GM18511 (cell line): ENCODE measurements around the gene NBPF3.
"Not testable (repeated sequence)": the region's sequence is repeated elsewhere in the genome, so short reads cannot be mapped to it uniquely, and the experiment has no call there.

Experiments
- ATAC-seq: cut with Tn5 transposase; IDR thresholded peaks from one replicate; pipeline ENCODE4 v1.9.1; 2021; ENCODE audit warnings: mild to moderate bottlenecking, moderate library complexity; ENCODE audit not compliant: unreplicated experiment

The NBPF3 gene

GRCh38 chr1:21437341-21437640, 2.6 kb upstream of the NBPF3 start:
- ATAC-seq: no peak

GRCh38 chr1:21438646-21439312, 1.2 kb upstream of the NBPF3 start:
- not testable (repeated sequence) for ATAC-seq

- ATAC-seq: no peak
These were observed 604 bp upstream of the NBPF3 start for GRCh38 chr1:21439345-21439720.

- not testable (repeated sequence) for ATAC-seq
These were observed 741 bp downstream of the NBPF3 start for GRCh38 chr1:21440630-21441125.

GRCh38 chr1:21446647-21447046, 6.7 kb downstream of the NBPF3 start:
- not testable (repeated sequence) for ATAC-seq

GRCh38 chr1:21447311-21447710, 7.4 kb downstream of the NBPF3 start:
- ATAC-seq: no peak

- no peak for ATAC-seq
These were observed 10.0 kb downstream of the NBPF3 start for GRCh38 chr1:21449906-21450305.

- ATAC-seq: no peak
These were observed 11.3 kb downstream of the NBPF3 start for GRCh38 chr1:21451212-21451611.

GRCh38 chr1:21451981-21452411, 12.1 kb downstream of the NBPF3 start:
- no peak for ATAC-seq

- ATAC-seq: not testable (repeated sequence)
These were observed 14.2 kb downstream of the NBPF3 start for GRCh38 chr1:21453964-21454614.

- not testable (repeated sequence) for ATAC-seq
These were observed 15.0 kb downstream of the NBPF3 start for GRCh38 chr1:21454904-21455303.

GRCh38 chr1:21457654-21458053, 17.7 kb downstream of the NBPF3 start:
- ATAC-seq: no peak

GRCh38 chr1:21465127-21465526, 25.2 kb downstream of the NBPF3 start:
- not testable (repeated sequence) for ATAC-seq

GRCh38 chr1:21467946-21468345, 28.0 kb downstream of the NBPF3 start:
- not testable (repeated sequence) for ATAC-seq

GRCh38 chr1:21468599-21468998, 28.7 kb downstream of the NBPF3 start:
- no peak for ATAC-seq

GRCh38 chr1:21469581-21469980, 29.6 kb downstream of the NBPF3 start:
- ATAC-seq: no peak

- no peak for ATAC-seq
These were observed 32.9 kb downstream of the NBPF3 start for GRCh38 chr1:21472861-21473260.

GRCh38 chr1:21478356-21478755, 38.4 kb downstream of the NBPF3 start:
- no peak for ATAC-seq

GRCh38 chr1:21483881-21484280, 43.9 kb downstream of the NBPF3 start:
- ATAC-seq: not testable (repeated sequence)

- ATAC-seq: no peak
These were observed 49.2 kb downstream of the NBPF3 start for GRCh38 chr1:21489146-21489545.

GRCh38 chr1:21490774-21491487, 51.0 kb downstream of the NBPF3 start:
- no peak for ATAC-seq
